VCaP (cell line): ENCODE measurements around the gene RUNX3.

ENCODE experiments used
- H3K27ac ChIP-seq: fragments of 450-650 bp; 2 replicates; pipeline ENCODE4 v1.5.1; 2017
- CTCF ChIP-seq: fragments of 450-650 bp; conservative IDR thresholded peaks from 2 replicates; pipeline ENCODE4 v1.5.1; 2017; ENCODE audit warnings: mild to moderate bottlenecking, moderate library complexity

RUNX3 gene

GRCh38 chr1:24926563-24927249, 3.4 kb downstream of the RUNX3 start:
- no peak for TF ChIP-seq CTCF

GRCh38 chr1:24925963-24926362, 4.1 kb downstream of the RUNX3 start:
- no peak for TF ChIP-seq CTCF
- peak overlapping the region; percentile 61 for H3K27ac ChIP-seq

More at GRCh38 chr1:24926563-24927249, 3.4 kb downstream of the RUNX3 start:
- H3K27ac ChIP-seq: peak overlapping the region; percentile 61

GRCh38 chr1:24925082-24925779, 4.8 kb downstream of the RUNX3 start:
- no peak for TF ChIP-seq CTCF
- H3K27ac ChIP-seq: peak overlapping the region; percentile 61; the same call in 1 of the 2 replicates

- no peak overlapping the region for H3K27ac ChIP-seq
- no peak for TF ChIP-seq CTCF
These were observed 6.5 kb downstream of the RUNX3 start for GRCh38 chr1:24923485-24924113.

- no peak for TF ChIP-seq CTCF
- no peak overlapping the region for H3K27ac ChIP-seq
These were observed 8.0 kb downstream of the RUNX3 start for GRCh38 chr1:24921938-24922662.

- TF ChIP-seq CTCF: no peak
- H3K27ac ChIP-seq: no peak overlapping the region
These were observed 8.7 kb downstream of the RUNX3 start for GRCh38 chr1:24921412-24921811.

- no peak for TF ChIP-seq CTCF
- no peak overlapping the region for H3K27ac ChIP-seq
These were observed 9.5 kb downstream of the RUNX3 start for GRCh38 chr1:24920533-24920925.
